K562 (cell line): ENCODE data around the gene PLD1. TPM values are rescaled to one million over a fixed set of nuclear protein-coding genes. Genes with fewer than 3 reads are reported as not detected.

Source experiments
- ARHGAP35 ChIP-seq: fragments of 450-650 bp; IDR thresholded peaks from 2 replicates; pipeline ENCODE4 v1.6.1; 2018; ENCODE audit not compliant: partially characterized antibody
- ARID1B ChIP-seq: fragments of 450-650 bp; IDR thresholded peaks from 2 replicates; pipeline ENCODE4 v1.6.1; 2016; ENCODE audit warnings: antibody characterized with exemption, mild to moderate bottlenecking, inconsistent platforms
- CBFA2T3 ChIP-seq: fragments of 450-650 bp; IDR thresholded peaks from 2 replicates; pipeline ENCODE4 v1.6.1; 2017
- CTBP1 ChIP-seq: fragments of 450-650 bp; IDR thresholded peaks from 2 replicates; pipeline ENCODE4 v1.6.1; 2016; ENCODE audit warnings: borderline replicate concordance
- DPF2 ChIP-seq: fragments of 450-650 bp; IDR thresholded peaks from 2 replicates; pipeline ENCODE4 v1.6.1; 2016
- FOXA3 ChIP-seq, 2 experiments: fragments of 450-650 bp in 1 of 2; sonication (generic) in 1 of 2; formaldehyde crosslinking; IDR thresholded peaks in 1 of 2; conservative IDR thresholded peaks in 1 of 2; 2 replicates each; pipeline versions ENCODE4 v1.4.0 to v1.8.0; 2020 to 2022; ENCODE audit warnings: mild to moderate bottlenecking in 2 of 2, missing genetic modification reagents in 1 of 2
- HMG20A ChIP-seq: fragments of 450-650 bp; formaldehyde crosslinking; conservative IDR thresholded peaks from 2 replicates; pipeline ENCODE4 v1.4.0; 2020; ENCODE audit warnings: mild to moderate bottlenecking, mixed read lengths
- MTA2 ChIP-seq: fragments of 450-650 bp; IDR thresholded peaks from 2 replicates; pipeline ENCODE4 v1.6.1; 2016; ENCODE audit warnings: low read depth
- NFIX ChIP-seq: fragments of 250-450 bp; sonication (Bioruptor Pico); IDR thresholded peaks from 2 replicates; pipeline ENCODE4 v1.4.0; 2020; ENCODE audit warnings: low read depth, mild to moderate bottlenecking, moderate library complexity
- SMAD3 ChIP-seq: fragments of 450-650 bp; formaldehyde crosslinking; conservative IDR thresholded peaks from 2 replicates; pipeline ENCODE4 v1.4.0; 2020; ENCODE audit warnings: mild to moderate bottlenecking
- SMARCA4 ChIP-seq: fragments of 450-650 bp; IDR thresholded peaks from 2 replicates; pipeline ENCODE4 v1.6.1; 2016
- polyA plus RNA-seq, 8 experiments: library from polyadenylated mRNA; depleted of rRNA in 4 of 8; stranded (reverse) in 5 of 8; unstranded in 3 of 8; fragments of >200 nt; fragmentation: Nextera tagmentation in 2 of 8; fragmentation: Illumina TruSeq in 1 of 8; extraction: Ambion mirVana in 2 of 8; extraction: Trizol in 1 of 8; gene quantifications; 2 replicates each; pipeline versions ENCODE4 v1.2.1 to v1.2.3, GENCODE V29; 2011 to 2014; ENCODE audit warnings: inconsistent platforms in 1 of 8, missing spikeins in 1 of 8
- total RNA-seq, 7 experiments: library from RNA; depleted of rRNA in 6 of 7; stranded (reverse); fragments of >200 nt in 6 of 7; fragmentation: Illumina TruSeq in 2 of 7; extraction: Trizol in 2 of 7; gene quantifications; 2 replicates each; pipeline versions ENCODE4 v1.2.1 to v1.2.3, GENCODE V29; 2011 to 2021; ENCODE audit warnings: low replicate concordance in 1 of 7
- TF ChIP-seq, protein P1 (sequence below): fragments of 250-450 bp; sonication (Bioruptor Pico); IDR thresholded peaks from 2 replicates; pipeline ENCODE4 v1.4.0; 2020
- TF ChIP-seq, protein P2 (sequence below): fragments of 200-800 bp; sonication (Bioruptor generic); IDR thresholded peaks from 2 replicates; pipeline ENCODE4 v1.6.1; 2017; ENCODE audit warnings: missing genetic modification characterization, missing compliant biosample characterization

Gene PLD1
- total and polyA plus RNA-seq, 9 of the 15 experiments (the other 6 are each of a cell fraction or from before 2014, with no cell fraction given), result 8.4 to 26.1 (median 18.6) TPM

DNA sequence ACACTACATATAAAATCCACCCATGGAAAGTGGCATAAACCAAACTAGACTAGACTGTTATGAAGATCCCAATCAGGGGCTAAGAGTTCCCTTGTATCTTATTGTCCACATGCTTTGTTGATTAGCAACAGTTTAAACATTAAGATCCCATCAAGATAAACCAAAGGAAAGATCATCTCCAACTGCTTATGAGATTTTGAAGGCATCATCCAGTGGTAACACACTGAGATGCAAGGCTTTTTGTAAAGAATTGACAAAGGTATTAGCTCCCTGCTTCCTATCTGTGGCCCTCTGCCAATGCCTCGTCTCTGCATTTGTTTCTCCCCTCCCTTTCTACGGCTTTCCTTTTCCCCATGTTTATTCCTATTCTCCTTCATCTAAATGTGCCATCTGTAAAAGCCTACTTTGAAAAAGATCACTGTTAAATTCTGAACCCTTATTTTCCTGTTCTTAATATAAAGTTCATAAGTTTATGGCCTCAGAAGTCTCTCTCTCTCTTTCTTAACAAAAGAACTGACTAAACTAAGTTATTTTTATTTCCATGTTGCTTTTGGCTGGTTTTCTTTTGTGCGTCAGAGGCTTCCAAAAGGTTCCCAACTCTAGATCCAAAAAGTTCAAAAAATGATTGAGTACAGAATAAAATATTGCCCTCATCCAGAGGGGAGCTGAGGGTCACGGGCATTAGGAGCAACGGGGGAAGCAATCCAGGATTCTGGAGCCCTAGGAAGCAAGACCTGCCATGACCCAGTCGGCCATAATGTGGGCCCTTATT, 5.5 kb downstream of the PLD1 start (continued):
- TF ChIP-seq, protein P1, sequence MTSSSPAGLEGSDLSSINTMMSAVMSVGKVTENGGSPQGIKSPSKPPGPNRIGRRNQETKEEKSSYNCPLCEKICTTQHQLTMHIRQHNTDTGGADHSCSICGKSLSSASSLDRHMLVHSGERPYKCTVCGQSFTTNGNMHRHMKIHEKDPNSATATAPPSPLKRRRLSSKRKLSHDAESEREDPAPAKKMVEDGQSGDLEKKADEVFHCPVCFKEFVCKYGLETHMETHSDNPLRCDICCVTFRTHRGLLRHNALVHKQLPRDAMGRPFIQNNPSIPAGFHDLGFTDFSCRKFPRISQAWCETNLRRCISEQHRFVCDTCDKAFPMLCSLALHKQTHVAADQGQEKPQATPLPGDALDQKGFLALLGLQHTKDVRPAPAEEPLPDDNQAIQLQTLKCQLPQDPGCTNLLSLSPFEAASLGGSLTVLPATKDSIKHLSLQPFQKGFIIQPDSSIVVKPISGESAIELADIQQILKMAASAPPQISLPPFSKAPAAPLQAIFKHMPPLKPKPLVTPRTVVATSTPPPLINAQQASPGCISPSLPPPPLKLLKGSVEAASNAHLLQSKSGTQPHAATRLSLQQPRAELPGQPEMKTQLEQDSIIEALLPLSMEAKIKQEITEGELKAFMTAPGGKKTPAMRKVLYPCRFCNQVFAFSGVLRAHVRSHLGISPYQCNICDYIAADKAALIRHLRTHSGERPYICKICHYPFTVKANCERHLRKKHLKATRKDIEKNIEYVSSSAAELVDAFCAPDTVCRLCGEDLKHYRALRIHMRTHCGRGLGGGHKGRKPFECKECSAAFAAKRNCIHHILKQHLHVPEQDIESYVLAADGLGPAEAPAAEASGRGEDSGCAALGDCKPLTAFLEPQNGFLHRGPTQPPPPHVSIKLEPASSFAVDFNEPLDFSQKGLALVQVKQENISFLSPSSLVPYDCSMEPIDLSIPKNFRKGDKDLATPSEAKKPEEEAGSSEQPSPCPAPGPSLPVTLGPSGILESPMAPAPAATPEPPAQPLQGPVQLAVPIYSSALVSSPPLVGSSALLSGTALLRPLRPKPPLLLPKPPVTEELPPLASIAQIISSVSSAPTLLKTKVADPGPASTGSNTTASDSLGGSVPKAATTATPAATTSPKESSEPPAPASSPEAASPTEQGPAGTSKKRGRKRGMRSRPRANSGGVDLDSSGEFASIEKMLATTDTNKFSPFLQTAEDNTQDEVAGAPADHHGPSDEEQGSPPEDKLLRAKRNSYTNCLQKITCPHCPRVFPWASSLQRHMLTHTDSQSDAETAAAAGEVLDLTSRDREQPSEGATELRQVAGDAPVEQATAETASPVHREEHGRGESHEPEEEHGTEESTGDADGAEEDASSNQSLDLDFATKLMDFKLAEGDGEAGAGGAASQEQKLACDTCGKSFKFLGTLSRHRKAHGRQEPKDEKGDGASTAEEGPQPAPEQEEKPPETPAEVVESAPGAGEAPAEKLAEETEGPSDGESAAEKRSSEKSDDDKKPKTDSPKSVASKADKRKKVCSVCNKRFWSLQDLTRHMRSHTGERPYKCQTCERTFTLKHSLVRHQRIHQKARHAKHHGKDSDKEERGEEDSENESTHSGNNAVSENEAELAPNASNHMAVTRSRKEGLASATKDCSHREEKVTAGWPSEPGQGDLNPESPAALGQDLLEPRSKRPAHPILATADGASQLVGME, result 0 out of 2 replicates have a peak, but pooled peaks have one; percentile 30
- peak; percentile 39; the same call in 1 of the 2 replicates for TF ChIP-seq CBFA2T3
- TF ChIP-seq HMG20A (CRISPR knock-in tag), result no peak
- TF ChIP-seq ARHGAP35, result no peak
- peak in 1 of 2 experiments; percentile 28; a peak in 1 of 4 replicates for TF ChIP-seq FOXA3 (CRISPR knock-in tag; conservative IDR thresholded peaks at IDR 0.05 in 1 of 2, IDR thresholded peaks at IDR 0.05 in 1 of 2)
- TF ChIP-seq DPF2, result peak; percentile 72
- TF ChIP-seq ARID1B, result peak; percentile 72
- TF ChIP-seq SMARCA4, result peak; percentile 38; the same call in 1 of the 2 replicates
- no peak for TF ChIP-seq SMAD3
- TF ChIP-seq MTA2, result peak; percentile 20; the same call in 1 of the 2 replicates
- TF ChIP-seq, protein P2, sequence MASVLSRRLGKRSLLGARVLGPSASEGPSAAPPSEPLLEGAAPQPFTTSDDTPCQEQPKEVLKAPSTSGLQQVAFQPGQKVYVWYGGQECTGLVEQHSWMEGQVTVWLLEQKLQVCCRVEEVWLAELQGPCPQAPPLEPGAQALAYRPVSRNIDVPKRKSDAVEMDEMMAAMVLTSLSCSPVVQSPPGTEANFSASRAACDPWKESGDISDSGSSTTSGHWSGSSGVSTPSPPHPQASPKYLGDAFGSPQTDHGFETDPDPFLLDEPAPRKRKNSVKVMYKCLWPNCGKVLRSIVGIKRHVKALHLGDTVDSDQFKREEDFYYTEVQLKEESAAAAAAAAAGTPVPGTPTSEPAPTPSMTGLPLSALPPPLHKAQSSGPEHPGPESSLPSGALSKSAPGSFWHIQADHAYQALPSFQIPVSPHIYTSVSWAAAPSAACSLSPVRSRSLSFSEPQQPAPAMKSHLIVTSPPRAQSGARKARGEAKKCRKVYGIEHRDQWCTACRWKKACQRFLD (CRISPR knock-in tag), result no peak
- TF ChIP-seq NFIX (CRISPR knock-in tag), result no peak
- 0 out of 2 replicates have a peak, but pooled peaks have one; percentile 27 for TF ChIP-seq CTBP1
